Mucosa of rectum (tissue), 2 donors: Measurements from ENCODE around the gene YIPF5.

Experiments
- H3K27ac ChIP-seq, 2 donors: one replicate each; pipeline ENCODE4 v1.7.0; 2013; ENCODE audit warnings: inconsistent platforms in 2 of 2, low read depth in 2 of 2, low read length in 2 of 2
- H3K27me3 ChIP-seq, 2 donors: one replicate each; pipeline ENCODE4 v1.7.0; 2013; ENCODE audit warnings: low read length in 2 of 2; ENCODE audit not compliant: control insufficient read depth in 2 of 2, insufficient read depth in 2 of 2
- H3K36me3 ChIP-seq, 2 donors: one replicate each; pipeline ENCODE4 v1.7.0; 2013; ENCODE audit warnings: low read length in 2 of 2; ENCODE audit not compliant: control insufficient read depth in 2 of 2, insufficient read depth in 2 of 2
- H3K4me1 ChIP-seq, 2 donors: one replicate each; pipeline ENCODE4 v1.7.0; 2013; ENCODE audit warnings: low read length in 2 of 2, mild to moderate bottlenecking in 1 of 2; ENCODE audit not compliant: control insufficient read depth in 2 of 2, insufficient read depth in 2 of 2
- H3K4me3 ChIP-seq, 2 donors: one replicate each; pipeline ENCODE4 v1.7.0; 2013; ENCODE audit warnings: low read length in 2 of 2
- H3K9ac ChIP-seq, 2 donors: one replicate each; pipeline ENCODE4 v1.7.0; 2013; ENCODE audit warnings: low read length in 2 of 2, low read depth in 1 of 2, mild to moderate bottlenecking in 1 of 2
- H3K9me3 ChIP-seq, 2 donors: one replicate each; pipeline ENCODE4 v1.7.0; 2013; ENCODE audit warnings: low read length in 2 of 2; ENCODE audit not compliant: control insufficient read depth in 2 of 2
- donor health status: healthy.
- donor health status: Normal muscosa, but diverticular disease.

YIPF5 gene

GRCh38 chr5:144114571-144114970 is 55.9 kb downstream of the YIPF5 start:
- Histone ChIP-seq H3K4me3 (no peak overlapping the region), H3K36me3 (no peaks in the 10 kb centered on the region), H3K27ac (no peak overlapping the region), H3K4me1 (no peaks in the 10 kb centered on the region), H3K9ac (no peak overlapping the region), H3K9me3 (peaks cover 0 to under 1% of the 10 kb centered on the region in 2 donors), H3K27me3 (no peaks in the 10 kb centered on the region)
